IPS-15b (cell line): ENCODE results near the gene PREPL.

Source experiments
- H3K27me3 ChIP-seq: one replicate; pipeline ENCODE4 v1.6.1; 2013; ENCODE audit warnings: low read length; ENCODE audit not compliant: control insufficient read depth, insufficient read depth
- H3K36me3 ChIP-seq: one replicate; pipeline ENCODE4 v1.6.1; 2013; ENCODE audit warnings: low read length; ENCODE audit not compliant: control insufficient read depth, insufficient read depth
- H3K4me1 ChIP-seq: one replicate; pipeline ENCODE4 v1.6.1; 2013; ENCODE audit warnings: mild to moderate bottlenecking, low read length; ENCODE audit not compliant: control insufficient read depth, insufficient read depth
- H3K4me3 ChIP-seq: one replicate; pipeline ENCODE4 v1.5.1; 2013; ENCODE audit warnings: low read depth, low read length
- H3K9ac ChIP-seq: one replicate; pipeline ENCODE4 v1.6.1; 2013; ENCODE audit warnings: low read depth, mild to moderate bottlenecking, low read length
- H3K9me3 ChIP-seq: one replicate; pipeline ENCODE4 v1.6.1; 2013; ENCODE audit warnings: mild to moderate bottlenecking, low read length; ENCODE audit not compliant: control insufficient read depth, insufficient read depth

PREPL gene

DNA sequence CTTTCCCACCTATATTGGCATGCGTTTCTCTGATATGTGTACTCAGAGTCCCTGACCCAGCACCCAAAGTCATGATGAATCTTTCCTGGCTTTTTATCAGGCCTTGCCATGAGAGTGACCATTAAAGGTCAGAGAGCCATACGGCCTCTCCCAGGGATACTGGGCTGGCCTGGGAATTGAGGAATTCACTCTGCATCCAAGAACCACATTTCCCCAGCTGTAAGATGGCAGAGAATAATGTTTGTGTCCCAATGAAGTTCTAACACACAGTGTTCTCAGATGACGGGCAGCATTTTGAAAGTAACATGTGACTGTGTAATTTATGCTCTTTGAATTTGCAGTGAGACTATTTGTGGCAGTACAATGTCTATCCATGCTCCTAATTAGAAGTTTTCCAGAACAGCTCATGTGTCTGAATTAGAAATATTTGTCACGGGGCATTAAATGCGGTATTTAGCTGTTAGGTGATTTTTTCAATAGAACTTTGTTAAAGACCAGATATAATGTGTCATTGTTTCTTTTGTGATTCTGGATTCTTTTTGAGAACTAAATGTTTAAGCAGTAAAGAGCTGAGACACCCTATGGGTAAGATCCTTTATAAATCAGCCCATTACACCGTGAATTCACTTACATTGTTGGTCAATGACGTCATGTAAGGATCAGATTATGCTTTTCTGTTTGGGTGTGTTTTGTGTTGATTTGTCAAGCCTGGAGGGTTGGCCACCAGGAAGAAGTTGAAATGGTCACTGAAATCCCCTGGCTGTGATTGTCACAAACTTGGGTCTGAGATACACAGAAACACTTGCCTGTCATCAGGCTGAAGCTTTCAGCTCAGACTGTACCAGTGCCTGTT is 93.3 kb downstream of the PREPL start:
- Histone ChIP-seq H3K36me3 (no peaks in the 10 kb centered on the region), H3K4me3 (no peak overlapping the region), H3K9me3 (no peaks in the 10 kb centered on the region), H3K27me3 (no peaks in the 10 kb centered on the region), H3K4me1 (peaks cover 4% of the 10 kb centered on the region), H3K9ac (no peak overlapping the region)
